ENCODE results near the gene SATB2.

DNA sequence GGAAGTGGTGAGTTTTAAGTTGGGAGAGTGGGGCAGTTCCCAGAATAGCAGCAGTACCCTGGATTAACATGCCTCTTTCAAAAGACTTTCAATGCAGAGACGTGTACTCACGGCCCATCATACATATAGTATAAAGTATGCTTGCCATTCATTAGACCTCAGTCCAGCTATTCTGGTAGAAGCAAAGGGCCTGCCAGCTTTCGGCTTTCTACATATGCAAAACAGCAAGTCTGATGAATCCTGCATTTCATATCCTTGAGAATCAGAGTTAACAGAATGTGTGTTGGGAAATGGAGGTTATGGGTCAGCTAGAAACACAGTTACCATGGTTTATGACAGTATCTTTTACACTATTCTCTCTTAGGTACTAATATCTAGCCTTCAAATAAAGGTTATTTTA is 27.5 kb downstream of the SATB2 start:
- TF ChIP-seq, protein P1, sequence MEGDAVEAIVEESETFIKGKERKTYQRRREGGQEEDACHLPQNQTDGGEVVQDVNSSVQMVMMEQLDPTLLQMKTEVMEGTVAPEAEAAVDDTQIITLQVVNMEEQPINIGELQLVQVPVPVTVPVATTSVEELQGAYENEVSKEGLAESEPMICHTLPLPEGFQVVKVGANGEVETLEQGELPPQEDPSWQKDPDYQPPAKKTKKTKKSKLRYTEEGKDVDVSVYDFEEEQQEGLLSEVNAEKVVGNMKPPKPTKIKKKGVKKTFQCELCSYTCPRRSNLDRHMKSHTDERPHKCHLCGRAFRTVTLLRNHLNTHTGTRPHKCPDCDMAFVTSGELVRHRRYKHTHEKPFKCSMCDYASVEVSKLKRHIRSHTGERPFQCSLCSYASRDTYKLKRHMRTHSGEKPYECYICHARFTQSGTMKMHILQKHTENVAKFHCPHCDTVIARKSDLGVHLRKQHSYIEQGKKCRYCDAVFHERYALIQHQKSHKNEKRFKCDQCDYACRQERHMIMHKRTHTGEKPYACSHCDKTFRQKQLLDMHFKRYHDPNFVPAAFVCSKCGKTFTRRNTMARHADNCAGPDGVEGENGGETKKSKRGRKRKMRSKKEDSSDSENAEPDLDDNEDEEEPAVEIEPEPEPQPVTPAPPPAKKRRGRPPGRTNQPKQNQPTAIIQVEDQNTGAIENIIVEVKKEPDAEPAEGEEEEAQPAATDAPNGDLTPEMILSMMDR (IDR thresholded peaks at IDR 0.05; ENCODE audit: low read depth, low read length, poor library complexity, severe bottlenecking) = no peak
- no peak for TF ChIP-seq EZH2phosphoT487 (IDR thresholded peaks at IDR 0.05; ENCODE audit: borderline replicate concordance, low read length)
